ENCODE results near the gene ZFYVE1. TPM values are rescaled to one million over a fixed set of nuclear protein-coding genes. Genes with fewer than 3 reads are reported as not detected.
"Not testable (repeated sequence)": the region's sequence is repeated elsewhere in the genome, so short reads cannot be mapped to it uniquely, and the experiment has no call there.

ZFYVE1 gene
- total and polyA plus RNA-seq, 5 experiments from 2014 or later = 4.1 to 20.5 (median 6.4) TPM

GRCh38 chr14:73026243-73026844, 562 bp downstream of the ZFYVE1 start:
- H3K36me3 Mint-ChIP-seq = peaks cover 15 to 31% (median 24%) of the 10 kb centered on the region in 3 donors
- POLR2A ChIA-PET = interaction anchor here (0.7 to 3.5 kb wide), 4 partner anchors 32 to 1737 kb away, joined by 4 to 62 read pairs (median 6); partner anchors contain the start of genes DCAF4, PSEN1, RBM25 and YLPM1
- ATAC-seq (no peak), DNase-seq (peak in 5 of 10 donors; percentile 0 to 17 (median 9))
- H3K4me1 Mint-ChIP-seq = peaks cover 28 to 54% (median 51%) of the 10 kb centered on the region in 4 donors
- H3K27ac Mint-ChIP-seq = peak overlapping the region; percentile 67 to 92 (median 88)
- no peaks in the 10 kb centered on the region for H3K9me3 Mint-ChIP-seq
- H3K27me3 Mint-ChIP-seq = no peaks in the 10 kb centered on the region
- peak overlapping the region; percentile 90 to 99 (median 93) for H3K4me3 Mint-ChIP-seq

- POLR2A ChIA-PET = interaction anchor here (3.5 kb wide), 1 partner anchor 33 kb away, joined by 62 read pairs; the partner anchor contains the start of gene RBM25
- DNase-seq = no peak
- Mint-ChIP-seq H3K27ac (peak overlapping the region in 1 of 10 donors; percentile 67), H3K4me1 (peaks cover 28 to 54% (median 52%) of the 10 kb centered on the region in 4 donors), H3K9me3 (no peaks in the 10 kb centered on the region), H3K4me3 (peak overlapping the region; percentile 90 to 99 (median 93)), H3K27me3 (no peaks in the 10 kb centered on the region), H3K36me3 (peaks cover 15 to 32% (median 24%) of the 10 kb centered on the region in 3 donors)
- ATAC-seq = no peak
Measured at GRCh38 chr14:73025544-73025943, 1.4 kb downstream of the ZFYVE1 start.

- POLR2A ChIA-PET = no interaction called here
- Mint-ChIP-seq H3K4me3 (peak overlapping the region in 9 of 10 donors; percentile 5 to 62 (median 21)), H3K4me1 (peaks cover 32 to 66% (median 62%) of the 10 kb centered on the region in 4 donors), H3K27ac (peak overlapping the region in 2 of 10 donors; percentile 11 to 63), H3K27me3 (no peaks in the 10 kb centered on the region), H3K9me3 (no peaks in the 10 kb centered on the region), H3K36me3 (peaks cover 15 to 60% (median 35%) of the 10 kb centered on the region in 3 donors)
- ATAC-seq (no peak), DNase-seq (no peak)
Measured at GRCh38 chr14:73022051-73022450, 4.9 kb downstream of the ZFYVE1 start.

- H3K27me3 Mint-ChIP-seq, ATAC-seq, H3K9me3 Mint-ChIP-seq, DNase-seq, H3K27ac Mint-ChIP-seq, H3K4me3 Mint-ChIP-seq, POLR2A ChIA-PET: not testable (repeated sequence)
- H3K4me1 Mint-ChIP-seq = peaks cover 20 to 51% (median 40%) of the 10 kb centered on the region in 4 donors
- H3K36me3 Mint-ChIP-seq = peaks cover 0 to 73% (median 36%) of the 10 kb centered on the region in 3 donors
Measured at GRCh38 chr14:73016011-73016410, 10.9 kb downstream of the ZFYVE1 start.

GRCh38 chr14:73015552-73015951, 11.4 kb downstream of the ZFYVE1 start:
- H3K36me3 Mint-ChIP-seq = peaks cover 0 to 77% (median 39%) of the 10 kb centered on the region in 3 donors
- H3K4me3 Mint-ChIP-seq, H3K9me3 Mint-ChIP-seq, ATAC-seq, DNase-seq, H3K27me3 Mint-ChIP-seq: not testable (repeated sequence)
- POLR2A ChIA-PET = interaction anchor here (0.6 kb wide), 2 partner anchors 9 to 29 kb away, joined by 6 to 9 read pairs; no protein-coding TSS in a partner anchor
- peak overlapping the region in 1 of 10 donors; percentile 80 for H3K27ac Mint-ChIP-seq
- H3K4me1 Mint-ChIP-seq = peaks cover 20 to 51% (median 40%) of the 10 kb centered on the region in 4 donors

- peak overlapping the region in 3 of 10 donors; percentile 10 to 80 (median 28) for H3K27ac Mint-ChIP-seq
Measured at GRCh38 chr14:73014105-73014504, 12.8 kb downstream of the ZFYVE1 start.

GRCh38 chr14:73011189-73011588, 15.7 kb downstream of the ZFYVE1 start:
- H3K4me3 Mint-ChIP-seq = not testable (repeated sequence)
- POLR2A ChIA-PET = interaction anchor here (0.7 kb wide), 1 partner anchor 38 kb away, joined by 3 read pairs; no protein-coding TSS in a partner anchor

More at GRCh38 chr14:73014105-73014504, 12.8 kb downstream of the ZFYVE1 start:
- Mint-ChIP-seq H3K36me3 (peaks cover 0 to 78% (median 41%) of the 10 kb centered on the region in 3 donors), H3K4me3 (no peak overlapping the region), H3K4me1 (peaks cover 20 to 47% (median 37%) of the 10 kb centered on the region in 4 donors), H3K27me3 (no peaks in the 10 kb centered on the region), H3K9me3 (peaks cover 0 to 2% (median 0%) of the 10 kb centered on the region in 9 donors)
- POLR2A ChIA-PET = no interaction called here
- ATAC-seq (no peak), DNase-seq (no peak)

GRCh38 chr14:73008501-73008900, 18.4 kb downstream of the ZFYVE1 start:
- ATAC-seq (no peak), DNase-seq (no peak)
- no peaks in the 10 kb centered on the region for H3K27me3 Mint-ChIP-seq
- H3K36me3 Mint-ChIP-seq = peaks cover 0 to 79% (median 26%) of the 10 kb centered on the region in 3 donors
- POLR2A ChIA-PET = interaction anchor here (0.6 kb wide), 1 partner anchor 17 kb away, joined by 5 read pairs; no protein-coding TSS in a partner anchor
- H3K9me3 Mint-ChIP-seq = peaks cover 0 to 4% (median 0%) of the 10 kb centered on the region in 9 donors
- no peak overlapping the region for H3K27ac Mint-ChIP-seq
- H3K4me1 Mint-ChIP-seq = peaks cover 2 to 23% (median 11%) of the 10 kb centered on the region in 4 donors
- no peak overlapping the region for H3K4me3 Mint-ChIP-seq

More at GRCh38 chr14:73011189-73011588, 15.7 kb downstream of the ZFYVE1 start:
- not testable (repeated sequence) for H3K27me3 Mint-ChIP-seq, DNase-seq, H3K9me3 Mint-ChIP-seq, ATAC-seq, H3K27ac Mint-ChIP-seq
- Mint-ChIP-seq H3K36me3 (peaks cover 0 to 83% (median 42%) of the 10 kb centered on the region in 3 donors), H3K4me1 (peaks cover 12 to 33% (median 21%) of the 10 kb centered on the region in 4 donors)

- Mint-ChIP-seq H3K36me3 (peaks cover 0 to 75% (median 25%) of the 10 kb centered on the region in 3 donors), H3K27me3 (no peaks in the 10 kb centered on the region), H3K4me1 (peaks cover 2 to 18% (median 11%) of the 10 kb centered on the region in 4 donors), H3K27ac (no peak overlapping the region), H3K9me3 (peaks cover 0 to 4% (median 0%) of the 10 kb centered on the region in 9 donors), H3K4me3 (no peak overlapping the region)
- no peak for DNase-seq
- POLR2A ChIA-PET = no interaction called here
- no peak for ATAC-seq
Measured at GRCh38 chr14:73007835-73008234, 19.1 kb downstream of the ZFYVE1 start.

- DNase-seq, H3K27ac Mint-ChIP-seq, H3K27me3 Mint-ChIP-seq, H3K9me3 Mint-ChIP-seq, H3K4me3 Mint-ChIP-seq, POLR2A ChIA-PET, ATAC-seq: not testable (repeated sequence)
- Mint-ChIP-seq H3K4me1 (peaks cover 0 to 15% (median 7%) of the 10 kb centered on the region in 4 donors), H3K36me3 (peaks cover 0 to 61% (median 16%) of the 10 kb centered on the region in 3 donors)
Measured at GRCh38 chr14:73004641-73005040, 22.3 kb downstream of the ZFYVE1 start.

- no peak overlapping the region for H3K4me3 Mint-ChIP-seq
- H3K36me3 Mint-ChIP-seq = peaks cover 0 to 60% (median 6%) of the 10 kb centered on the region in 3 donors
- peak overlapping the region in 3 of 10 donors; percentile 12 to 83 (median 48) for H3K27ac Mint-ChIP-seq
- no peak for ATAC-seq
- peaks cover 0 to 15% (median 7%) of the 10 kb centered on the region in 4 donors for H3K4me1 Mint-ChIP-seq
- H3K27me3 Mint-ChIP-seq = no peaks in the 10 kb centered on the region
- no peak for DNase-seq
- POLR2A ChIA-PET = no interaction called here
- H3K9me3 Mint-ChIP-seq = no peaks in the 10 kb centered on the region
Measured at GRCh38 chr14:73003681-73004080, 23.2 kb downstream of the ZFYVE1 start.

GRCh38 chr14:73000073-73000472, 26.8 kb downstream of the ZFYVE1 start:
- POLR2A ChIA-PET = interaction anchor here (0.5 kb wide), 1 partner anchor 610 kb away, joined by 3 read pairs; no protein-coding TSS in a partner anchor
- DNase-seq (no peak), ATAC-seq (no peak)
- Mint-ChIP-seq H3K27me3 (no peaks in the 10 kb centered on the region), H3K36me3 (peaks cover 0 to 71% (median 21%) of the 10 kb centered on the region in 3 donors), H3K4me1 (peaks cover 0 to 8% (median 5%) of the 10 kb centered on the region in 4 donors), H3K27ac (no peak overlapping the region), H3K4me3 (no peak overlapping the region), H3K9me3 (no peaks in the 10 kb centered on the region)

- Mint-ChIP-seq H3K4me1 (peaks cover 0 to 8% (median 5%) of the 10 kb centered on the region in 4 donors), H3K9me3 (no peaks in the 10 kb centered on the region), H3K4me3 (no peak overlapping the region), H3K27me3 (no peaks in the 10 kb centered on the region), H3K27ac (no peak overlapping the region), H3K36me3 (peaks cover 0 to 73% (median 21%) of the 10 kb centered on the region in 3 donors)
- DNase-seq = no peak
- no peak for ATAC-seq
- POLR2A ChIA-PET = no interaction called here
Measured at GRCh38 chr14:72999316-72999715, 27.6 kb downstream of the ZFYVE1 start.

Data from naive thymus-derived CD8-positive, alpha-beta T cell (primary cell).